K562 (cell line): ENCODE data around the gene CRADD. TPM values are rescaled to one million over a fixed set of nuclear protein-coding genes. Genes with fewer than 3 reads are reported as not detected.

Experiments used
- ATAC-seq: fragments of 200-7000 bp; cut with Tn5 transposase; 3 replicates; pipeline ENCODE4 v1.9.1; 2020; ENCODE audit warnings: moderate library complexity
- BruUV-seq: library from RNA; stranded (reverse); fragments of 400-500 nt; replicated peaks from 2 replicates; lab custom pipeline; 2021; lab: Mats Ljungman, UMichigan
- CTCF ChIA-PET: fragments of 300-600 bp; formaldehyde crosslinking; extraction: SDS; loops from one replicate; lab custom pipeline; 2021; ENCODE audit warnings: low intra/inter-chr PET ratio; lab: Yijun Ruan, JAX
- POLR2A ChIA-PET: fragments of 300-600, 350-650 bp; sonication (Branson Sonifier 250); formaldehyde crosslinking; extraction: SDS; loops from one replicate; lab custom pipeline; 2021; ENCODE audit warnings: antibody characterized with exemption, inconsistent platforms; lab: Yijun Ruan, JAX
- DNase-seq, 4 experiments: peaks; one replicate each; pipeline versions ENCODE4 v3.0.0 to v3.0.0-alpha.2; 2011 to 2018; ENCODE audit warnings: low spot score in 3 of 4, mixed read lengths in 3 of 4; ENCODE audit errors: extremely low read depth in 1 of 4
- FAIRE-seq: peaks from 2 replicates; lab custom pipeline; 2011; peaks lifted over from hg19 to GRCh38; lab: Jason Lieb, UNC
- H2AFZ ChIP-seq: 2 replicates; pipeline ENCODE4 v1.6.0; 2011; ENCODE audit warnings: low read depth, low read length, control low read depth, inconsistent platforms
- H3K27ac ChIP-seq: fragments of 200-600 bp; 3 replicates; pipeline ENCODE4 v1.8.0; 2011; ENCODE audit warnings: low read depth, mild to moderate bottlenecking, control low read depth, inconsistent platforms, low read length, moderate library complexity, mixed read lengths; ENCODE audit errors: extremely low read depth
- H3K27me3 ChIP-seq, 2 experiments: fragments of 300-600 bp in 1 of 2; 2 replicates in 1 of 2; 3 replicates in 1 of 2; pipeline versions ENCODE4 v1.6.0 to v1.8.0; 2011; ENCODE audit warnings: inconsistent platforms in 2 of 2, low read length in 2 of 2, mild to moderate bottlenecking in 1 of 2, mixed read lengths in 1 of 2, moderate library complexity in 1 of 2; ENCODE audit not compliant: control insufficient read depth in 2 of 2, insufficient read depth in 2 of 2
- H3K36me3 ChIP-seq: fragments of 300-600 bp; 3 replicates; pipeline ENCODE4 v1.8.0; 2011; ENCODE audit warnings: mild to moderate bottlenecking, low read length, inconsistent platforms; ENCODE audit not compliant: control insufficient read depth, insufficient read depth
- H3K4me1 ChIP-seq, 2 experiments: fragments of 200-600 bp in 1 of 2; replicated peaks in 1 of 2; 2 replicates in 1 of 2; 3 replicates in 1 of 2; pipeline versions ENCODE4 v1.5.1 to v1.8.0; 2011; ENCODE audit warnings: inconsistent platforms in 2 of 2, low read length in 2 of 2, mild to moderate bottlenecking in 1 of 2, mixed read lengths in 1 of 2, moderate library complexity in 1 of 2; ENCODE audit not compliant: control insufficient read depth in 2 of 2, insufficient read depth in 2 of 2
- H3K4me2 ChIP-seq: 2 replicates; pipeline ENCODE4 v1.6.1; 2011; ENCODE audit warnings: low read length, control low read depth, inconsistent platforms, mixed read lengths; ENCODE audit not compliant: insufficient read depth
- H3K4me3 ChIP-seq: fragments of 200-600 bp; sonication (generic), shearing (Covaris generic); 2 replicates; pipeline ENCODE4 v1.5.1; 2016; ENCODE audit warnings: control low read depth, inconsistent platforms
- H3K79me2 ChIP-seq: fragments of 200-600 bp; 3 replicates; pipeline ENCODE4 v1.8.0; 2011; ENCODE audit warnings: low read length, inconsistent platforms; ENCODE audit not compliant: control insufficient read depth, insufficient read depth
- H3K9ac ChIP-seq, 2 experiments: 2 replicates each; pipeline versions ENCODE4 v1.6.0 to v1.6.1; 2011; ENCODE audit warnings: low read depth in 2 of 2, low read length in 2 of 2, control low read depth in 1 of 2, inconsistent platforms in 1 of 2, mild to moderate bottlenecking in 1 of 2, mixed read lengths in 1 of 2; ENCODE audit not compliant: insufficient read depth in 1 of 2
- H3K9me1 ChIP-seq: one replicate; pipeline ENCODE4 v1.6.0; 2011; ENCODE audit warnings: inconsistent platforms, mild to moderate bottlenecking, low read length, moderate library complexity; ENCODE audit not compliant: control insufficient read depth, insufficient read depth
- H3K9me3 ChIP-seq: replicated peaks from 2 replicates; pipeline ENCODE4 v1.5.1; 2011; ENCODE audit warnings: low read depth, low read length, inconsistent platforms; ENCODE audit not compliant: control insufficient read depth, insufficient read depth
- H4K20me1 ChIP-seq: replicated peaks from 2 replicates; pipeline ENCODE4 v1.6.1; 2011; ENCODE audit warnings: low read length, inconsistent platforms, mixed read lengths; ENCODE audit not compliant: control insufficient read depth, insufficient read depth
- FOXJ2 ChIP-seq: fragments of 200-800 bp; sonication (Bioruptor generic); IDR thresholded peaks from 2 replicates; pipeline ENCODE4 v1.6.1; 2016; ENCODE audit warnings: missing genetic modification characterization, missing compliant biosample characterization
- PRDM10 ChIP-seq: fragments of 450-650 bp; IDR thresholded peaks from 2 replicates; pipeline ENCODE4 v1.6.1; 2018; ENCODE audit not compliant: partially characterized antibody
- PRPF4 ChIP-seq: fragments of 200-400 bp; formaldehyde crosslinking; IDR thresholded peaks from one replicate; pipeline ENCODE4 v1.6.1; 2017; ENCODE audit warnings: low read length, low read depth, mild to moderate bottlenecking; ENCODE audit not compliant: insufficient read depth, poor library complexity, severe bottlenecking
- TFE3 ChIP-seq: fragments of 450-650 bp; formaldehyde crosslinking; IDR thresholded peaks from 2 replicates; pipeline ENCODE4 v1.4.0; 2020; ENCODE audit warnings: mild to moderate bottlenecking, mixed read lengths
- ZNF212 ChIP-seq: fragments of 450-650 bp; formaldehyde crosslinking; IDR thresholded peaks from 2 replicates; pipeline ENCODE4 v1.4.0; 2020; ENCODE audit warnings: mild to moderate bottlenecking
- ZNF586 ChIP-seq: fragments of 450-650 bp; formaldehyde crosslinking; conservative IDR thresholded peaks from 2 replicates; pipeline ENCODE4 v1.4.0; 2020; ENCODE audit warnings: mild to moderate bottlenecking, moderate library complexity
- WGBS: fragments of 100-300 bp; shearing (Covaris generic); methylation state at CpG from one replicate; pipeline ENCODE4 v1.1.6; 2016; ENCODE audit warnings: low coverage, mixed read lengths; ENCODE audit not compliant: insufficient coverage; ENCODE audit errors: missing lambda C conversion rate; 5-methylcytosine and 5-hydroxymethylcytosine counted together
- in situ Hi-C: fragments of 300-500 bp; cut with MboI; formaldehyde crosslinking; loops from 4 replicates; pipeline ENCODE4 v1.15.0; 2018; ENCODE audit warnings: inconsistent platforms, mixed read lengths
- intact Hi-C: fragments of 100-400 bp; cut with micrococcal nuclease; formaldehyde crosslinking; loops from 2 replicates; pipeline ENCODE4 v1.14.2; 2022
- polyA plus RNA-seq, 8 experiments: library from polyadenylated mRNA; depleted of rRNA in 4 of 8; stranded (reverse) in 5 of 8; unstranded in 3 of 8; fragments of >200 nt; fragmentation: Nextera tagmentation in 2 of 8; fragmentation: Illumina TruSeq in 1 of 8; extraction: Ambion mirVana in 2 of 8; extraction: Trizol in 1 of 8; gene quantifications; 2 replicates each; pipeline versions ENCODE4 v1.2.1 to v1.2.3, GENCODE V29; 2011 to 2014; ENCODE audit warnings: inconsistent platforms in 1 of 8, missing spikeins in 1 of 8
- total RNA-seq, 7 experiments: library from RNA; depleted of rRNA in 6 of 7; stranded (reverse); fragments of >200 nt in 6 of 7; fragmentation: Illumina TruSeq in 2 of 7; extraction: Trizol in 2 of 7; gene quantifications; 2 replicates each; pipeline versions ENCODE4 v1.2.1 to v1.2.3, GENCODE V29; 2011 to 2021; ENCODE audit warnings: low replicate concordance in 1 of 7

CRADD gene
- total and polyA plus RNA-seq, 9 of the 15 experiments (the other 6 are each of a cell fraction or from before 2014, with no cell fraction given), result 20.5 to 41.1 (median 25.9) TPM

- H3K4me2 ChIP-seq, result no peak overlapping the region
- DNase-seq, result no peak
- H3K36me3 ChIP-seq, result peaks cover 5% of the 10 kb centered on the region; the same call in 1 of the 3 replicates
- no peak overlapping the region for H2AFZ ChIP-seq
- H3K4me1 ChIP-seq, result peaks cover 7 to 13% of the 10 kb centered on the region in 2 experiments; a peak in 3 of 5 replicates
- POLR2A ChIA-PET, result interaction anchor here (0.9 to 1.5 kb wide), 6 partner anchors 8 to 33 kb away, joined by 3 to 5 read pairs (median 4); no protein-coding TSS in a partner anchor
- 54% methylated on average over 9 of the region's 9 CpGs for WGBS
- TF ChIP-seq ZNF586 (CRISPR knock-in tag), result no peak
- no peak for TF ChIP-seq PRPF4
- TF ChIP-seq FOXJ2 (tag), result no peak
- TF ChIP-seq PRDM10, result no peak
- no peak for TF ChIP-seq ZNF212
- TF ChIP-seq TFE3, result no peak
- no peaks in the 10 kb centered on the region for H3K27me3 ChIP-seq
- H3K4me3 ChIP-seq, result no peak overlapping the region
- in situ Hi-C loops (no loop called here), intact Hi-C loops (no loop called here)
- H3K79me2 ChIP-seq, result no peaks in the 10 kb centered on the region
- no peaks in the 10 kb centered on the region for H3K9me3 ChIP-seq
- no peak for FAIRE-seq
- peak; percentile 47; the same call in 2 of the 3 replicates for ATAC-seq
- BruUV-seq, result no TSS peak
- no peak overlapping the region for H3K27ac ChIP-seq
- peak overlapping the region in 1 of 2 experiments; percentile 49; a peak in 1 of 4 replicates for H3K9ac ChIP-seq
- H4K20me1 ChIP-seq, result no peaks in the 10 kb centered on the region
- H3K9me1 ChIP-seq, result no peaks in the 10 kb centered on the region
- CTCF ChIA-PET, result no interaction called here
These were observed 141.4 kb downstream of the CRADD start for GRCh38 chr12:93818488-93819049.
